ENCODE data around the gene PITX1.
A peak's percentile ranks its signal among the peaks of the same experiment; 100 is the strongest.

Gene PITX1

GRCh38 chr5:135041726-135042125, 7.7 kb upstream of the PITX1 start:
- DNase-seq (ENCODE audit: low read depth in 2 of 2): no peak

GRCh38 chr5:135041145-135041587, 7.1 kb upstream of the PITX1 start:
- no peak for DNase-seq (ENCODE audit: low read depth in 2 of 2)

GRCh38 chr5:135040333-135041144, 6.5 kb upstream of the PITX1 start:
- DNase-seq (ENCODE audit: low read depth in 2 of 2): no peak

- no peak for DNase-seq (ENCODE audit: low read depth in 2 of 2)
These were observed 6.0 kb upstream of the PITX1 start for GRCh38 chr5:135040034-135040332.

GRCh38 chr5:135039271-135040033, 5.4 kb upstream of the PITX1 start:
- no peak for DNase-seq (ENCODE audit: low read depth in 2 of 2)

GRCh38 chr5:135038813-135039270, 4.8 kb upstream of the PITX1 start:
- no peak for DNase-seq (ENCODE audit: low read depth in 2 of 2)

- DNase-seq (ENCODE audit: low read depth in 2 of 2): no peak
These were observed 4.3 kb upstream of the PITX1 start for GRCh38 chr5:135038205-135038812.

GRCh38 chr5:135037519-135038204, 3.6 kb upstream of the PITX1 start:
- no peak for DNase-seq (ENCODE audit: low read depth in 2 of 2)

- DNase-seq (ENCODE audit: low read depth in 2 of 2): no peak
These were observed 2.4 kb upstream of the PITX1 start for GRCh38 chr5:135036405-135036804.

- DNase-seq (ENCODE audit: low read depth in 2 of 2): no peak
These were observed 1.6 kb upstream of the PITX1 start for GRCh38 chr5:135035678-135036030.

- no peak for DNase-seq (ENCODE audit: low read depth in 2 of 2)
These were observed 1.1 kb upstream of the PITX1 start for GRCh38 chr5:135034963-135035677.

GRCh38 chr5:135034236-135034962, 371 bp upstream of the PITX1 start:
- DNase-seq (ENCODE audit: low read depth in 2 of 2): peak in 1 of 2 donors; percentile 10

GRCh38 chr5:135032999-135033861, 798 bp downstream of the PITX1 start:
- DNase-seq (ENCODE audit: low read depth in 2 of 2): no peak

- no peak for DNase-seq (ENCODE audit: low read depth in 2 of 2)
These were observed 1.4 kb downstream of the PITX1 start for GRCh38 chr5:135032695-135032998.

- no peak for DNase-seq (ENCODE audit: low read depth in 2 of 2)
These were observed 2.0 kb downstream of the PITX1 start for GRCh38 chr5:135031813-135032694.

GRCh38 chr5:135030956-135031812, 2.8 kb downstream of the PITX1 start:
- DNase-seq (ENCODE audit: low read depth in 2 of 2): no peak

- DNase-seq (ENCODE audit: low read depth in 2 of 2): no peak
These were observed 3.7 kb downstream of the PITX1 start for GRCh38 chr5:135030123-135030955.
